Loucy (cell line): Measurements from ENCODE around the gene ZNF304.
A peak's percentile ranks its signal among the peaks of the same experiment; 100 is the strongest.

Source experiments
- H2AFZ ChIP-seq: fragments of 200-600 bp; sonication (generic); 2 replicates; pipeline ENCODE4 v1.6.0; 2016; ENCODE audit warnings: antibody characterized with exemption, mild to moderate bottlenecking, low read length, moderate library complexity
- H3F3A ChIP-seq: fragments of 200-600 bp; 2 replicates; pipeline ENCODE4 v1.6.0; 2016; ENCODE audit warnings: antibody characterized with exemption, low read depth, mild to moderate bottlenecking
- H3K27me3 ChIP-seq: fragments of 200-600 bp; sonication (generic); 2 replicates; pipeline ENCODE4 v1.6.1; 2014; ENCODE audit warnings: low read length, mild to moderate bottlenecking; ENCODE audit not compliant: insufficient read depth, poor library complexity, severe bottlenecking
- H3K36me3 ChIP-seq: fragments of 200-600 bp; sonication (generic); 2 replicates; pipeline ENCODE4 v1.6.1; 2016; ENCODE audit warnings: low read length; ENCODE audit not compliant: insufficient read depth
- H3K4me1 ChIP-seq: fragments of 200-600 bp; sonication (generic); 2 replicates; pipeline ENCODE4 v1.5.1; 2014; ENCODE audit warnings: low read length, mild to moderate bottlenecking; ENCODE audit not compliant: insufficient read depth, poor library complexity, severe bottlenecking
- H3K4me2 ChIP-seq: fragments of 200-600 bp; sonication (generic); 2 replicates; pipeline ENCODE4 v1.6.0; 2014; ENCODE audit warnings: antibody characterized with exemption, low read length, low read depth, mild to moderate bottlenecking; ENCODE audit not compliant: poor library complexity, severe bottlenecking
- H3K4me3 ChIP-seq: fragments of 200-600 bp; sonication (generic); 2 replicates; pipeline ENCODE4 v1.5.1; 2014; ENCODE audit warnings: low read length, mild to moderate bottlenecking, mixed read lengths; ENCODE audit not compliant: poor library complexity, severe bottlenecking
- H3K79me2 ChIP-seq: fragments of 200-600 bp; sonication (generic); 2 replicates; pipeline ENCODE4 v1.6.1; 2014; ENCODE audit warnings: low read length; ENCODE audit not compliant: insufficient read depth
- H3K9ac ChIP-seq: fragments of 200-600 bp; sonication (generic); 2 replicates; pipeline ENCODE4 v1.6.0; 2014; ENCODE audit warnings: mild to moderate bottlenecking, low read depth, low read length, moderate library complexity; ENCODE audit not compliant: poor library complexity, severe bottlenecking
- H3K9me2 ChIP-seq: fragments of 200-600 bp; sonication (generic); replicated peaks from 2 replicates; pipeline ENCODE4 v1.6.1; 2016; ENCODE audit warnings: low read depth, low read length, mixed read lengths
- H3K9me3 ChIP-seq: fragments of 200-600 bp; sonication (generic); 2 replicates; pipeline ENCODE4 v1.6.1; 2014; ENCODE audit warnings: mild to moderate bottlenecking, antibody characterized with exemption, low read length, low read depth; ENCODE audit not compliant: insufficient read depth
- H4K20me1 ChIP-seq: fragments of 200-600 bp; sonication (generic); 2 replicates; pipeline ENCODE4 v1.6.0; 2014; ENCODE audit warnings: antibody characterized with exemption, low read length, mild to moderate bottlenecking; ENCODE audit not compliant: insufficient read depth, poor library complexity, severe bottlenecking
- EZH2phosphoT487 ChIP-seq: fragments of 200-600 bp; IDR thresholded peaks from 2 replicates; pipeline ENCODE4 v1.6.1; 2018; ENCODE audit warnings: antibody characterized with exemption, mild to moderate bottlenecking, moderate library complexity, borderline replicate concordance
- TF ChIP-seq, protein P1 (sequence below): fragments of 200-600 bp; sonication (generic); conservative IDR thresholded peaks from 2 replicates; pipeline ENCODE4 v1.5.1; 2014; ENCODE audit warnings: mild to moderate bottlenecking, antibody characterized with exemption, low read length

The ZNF304 gene

GRCh38 chr19:57314146-57314545 lies 36.9 kb upstream of the ZNF304 start:
- H3K9ac ChIP-seq, result no peak overlapping the region
- H3K36me3 ChIP-seq, result no peaks in the 10 kb centered on the region
- no peak overlapping the region for H3K4me2 ChIP-seq
- TF ChIP-seq EZH2phosphoT487, result no peak
- no peak overlapping the region for H3K4me3 ChIP-seq
- no peaks in the 10 kb centered on the region for H3F3A ChIP-seq
- no peaks in the 10 kb centered on the region for H4K20me1 ChIP-seq
- no peaks in the 10 kb centered on the region for H3K9me3 ChIP-seq
- H3K79me2 ChIP-seq, result no peaks in the 10 kb centered on the region
- H3K27me3 ChIP-seq, result peaks cover 4% of the 10 kb centered on the region
- H3K9me2 ChIP-seq, result no peaks in the 10 kb centered on the region
- no peaks in the 10 kb centered on the region for H3K4me1 ChIP-seq
- no peak overlapping the region for H2AFZ ChIP-seq

DNA sequence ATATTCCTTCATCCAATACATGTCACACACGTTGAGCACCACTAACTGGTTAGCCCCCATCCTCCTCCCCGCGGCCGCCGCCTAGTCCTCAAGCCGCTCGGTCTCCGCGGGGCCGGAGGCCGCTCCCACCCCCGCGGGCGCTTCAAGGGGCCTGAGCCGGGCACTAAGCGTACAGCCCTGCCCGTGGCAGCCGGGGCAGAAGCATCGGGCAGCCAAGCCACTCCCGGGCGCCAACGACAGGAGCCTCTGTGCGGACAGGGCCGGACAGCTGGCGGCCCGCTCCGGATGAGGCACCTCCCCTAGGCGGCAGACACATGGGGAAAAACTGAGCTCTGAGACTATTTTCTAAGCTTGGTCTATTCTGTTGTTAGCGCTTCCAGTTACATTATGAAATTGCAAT lies 33.6 kb upstream of the ZNF304 start:
- Histone ChIP-seq H3K27me3 (peaks cover 4% of the 10 kb centered on the region), H3K9me2 (no peaks in the 10 kb centered on the region), H3K9ac (no peak overlapping the region), H3F3A (no peaks in the 10 kb centered on the region), H3K4me1 (peaks cover 19% of the 10 kb centered on the region), H3K4me3 (no peak overlapping the region), H2AFZ (no peak overlapping the region), H3K9me3 (no peaks in the 10 kb centered on the region), H3K4me2 (no peak overlapping the region), H3K79me2 (peaks cover 21% of the 10 kb centered on the region), H3K36me3 (no peaks in the 10 kb centered on the region), H4K20me1 (peaks cover 20% of the 10 kb centered on the region)
- TF ChIP-seq, protein P1, sequence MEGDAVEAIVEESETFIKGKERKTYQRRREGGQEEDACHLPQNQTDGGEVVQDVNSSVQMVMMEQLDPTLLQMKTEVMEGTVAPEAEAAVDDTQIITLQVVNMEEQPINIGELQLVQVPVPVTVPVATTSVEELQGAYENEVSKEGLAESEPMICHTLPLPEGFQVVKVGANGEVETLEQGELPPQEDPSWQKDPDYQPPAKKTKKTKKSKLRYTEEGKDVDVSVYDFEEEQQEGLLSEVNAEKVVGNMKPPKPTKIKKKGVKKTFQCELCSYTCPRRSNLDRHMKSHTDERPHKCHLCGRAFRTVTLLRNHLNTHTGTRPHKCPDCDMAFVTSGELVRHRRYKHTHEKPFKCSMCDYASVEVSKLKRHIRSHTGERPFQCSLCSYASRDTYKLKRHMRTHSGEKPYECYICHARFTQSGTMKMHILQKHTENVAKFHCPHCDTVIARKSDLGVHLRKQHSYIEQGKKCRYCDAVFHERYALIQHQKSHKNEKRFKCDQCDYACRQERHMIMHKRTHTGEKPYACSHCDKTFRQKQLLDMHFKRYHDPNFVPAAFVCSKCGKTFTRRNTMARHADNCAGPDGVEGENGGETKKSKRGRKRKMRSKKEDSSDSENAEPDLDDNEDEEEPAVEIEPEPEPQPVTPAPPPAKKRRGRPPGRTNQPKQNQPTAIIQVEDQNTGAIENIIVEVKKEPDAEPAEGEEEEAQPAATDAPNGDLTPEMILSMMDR, result no peak
- TF ChIP-seq EZH2phosphoT487, result no peak

GRCh38 chr19:57319869-57320179 lies 31.2 kb upstream of the ZNF304 start:
- Histone ChIP-seq H3K4me2 (peak overlapping the region; percentile 93), H4K20me1 (peaks cover 25% of the 10 kb centered on the region), H2AFZ (peak overlapping the region; percentile 98), H3K4me1 (peaks cover 23% of the 10 kb centered on the region), H3F3A (no peaks in the 10 kb centered on the region), H3K9me2 (no peaks in the 10 kb centered on the region), H3K27me3 (peaks cover 4% of the 10 kb centered on the region), H3K4me3 (peak overlapping the region; percentile 96), H3K79me2 (peaks cover 32% of the 10 kb centered on the region), H3K36me3 (peaks cover 6% of the 10 kb centered on the region; the same call in 1 of the 2 replicates), H3K9me3 (no peaks in the 10 kb centered on the region), H3K9ac (peak overlapping the region; percentile 96)
- TF ChIP-seq, protein P1, result no peak
- no peak for TF ChIP-seq EZH2phosphoT487
